Non-pigmented ciliary epithelial cell (primary cell): ENCODE measurements around the gene E2F1.
"Not testable (repeated sequence)": the region's sequence is repeated elsewhere in the genome, so short reads cannot be mapped to it uniquely, and the experiment has no call there.

Source experiments
- DNase-seq: peaks from one replicate; pipeline ENCODE4 v3.0.0-alpha.2; 2010; ENCODE audit warnings: low read depth

The E2F1 gene

GRCh38 chr20:33640287-33640686 is 45.9 kb downstream of the E2F1 start:
- DNase-seq, result no peak

- no peak for DNase-seq
Observed at GRCh38 chr20:33636776-33637175, 49.4 kb downstream of the E2F1 start.

- DNase-seq, result no peak
Observed at GRCh38 chr20:33635341-33635740, 50.8 kb downstream of the E2F1 start.

- not testable (repeated sequence) for DNase-seq
Observed at GRCh38 chr20:33631910-33632309, 54.3 kb downstream of the E2F1 start.

GRCh38 chr20:33630507-33630906 is 55.7 kb downstream of the E2F1 start:
- DNase-seq, result no peak

GRCh38 chr20:33629979-33630378 is 56.2 kb downstream of the E2F1 start:
- DNase-seq, result no peak

GRCh38 chr20:33629533-33629932 is 56.7 kb downstream of the E2F1 start:
- DNase-seq, result no peak

- DNase-seq, result no peak
Observed at GRCh38 chr20:33627577-33628216, 58.5 kb downstream of the E2F1 start.

- no peak for DNase-seq
Observed at GRCh38 chr20:33626190-33626589, 60.0 kb downstream of the E2F1 start.
